Adrenal gland (tissue), 5 donors: ENCODE results near the gene SDHC.

Experiments
- POLR2A ChIP-seq, 2 donors: fragments of 450-650 bp; IDR thresholded peaks; one replicate each; pipeline ENCODE4 v1.6.1; 2017; ENCODE audit warnings: antibody characterized with exemption in 2 of 2, mild to moderate bottlenecking in 2 of 2, moderate library complexity in 1 of 2
- TF ChIP-seq, protein P1 (sequence below), 6 experiments: fragments of 450-650 bp in 4 of 6; fragments of 200-600 bp in 2 of 6; sonication (generic) in 1 of 6; IDR thresholded peaks; 1 replicate in 5 of 6; 2 replicates in 1 of 6; pipeline versions ENCODE4 v1.5.1 to v1.8.0; 2016 to 2021; ENCODE audit warnings: antibody characterized with exemption in 6 of 6, mild to moderate bottlenecking in 2 of 6, moderate library complexity in 1 of 6
- donor health status: DM: no; HTN: no; CAD: no.

DNA sequence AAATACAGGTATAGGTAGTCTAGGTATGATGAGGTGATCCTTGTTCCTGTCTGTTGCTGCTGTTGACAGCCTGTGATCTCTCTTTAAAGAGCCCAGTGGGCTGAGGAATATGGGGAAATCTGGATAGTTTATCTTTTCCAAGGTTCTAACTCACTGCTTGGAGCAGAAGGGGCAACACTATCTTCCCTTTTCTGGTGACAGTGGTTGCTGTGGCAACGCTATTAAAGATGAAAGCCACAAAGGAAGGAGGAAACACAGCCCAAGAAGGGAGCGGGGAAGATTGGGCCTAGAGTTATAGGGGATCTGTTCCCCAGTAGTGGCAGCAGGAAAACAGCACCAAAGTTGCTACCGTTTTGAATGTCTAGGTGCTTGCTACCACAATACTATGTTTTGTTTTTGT is 46.9 kb upstream of the SDHC start:
- TF ChIP-seq, protein P1, sequence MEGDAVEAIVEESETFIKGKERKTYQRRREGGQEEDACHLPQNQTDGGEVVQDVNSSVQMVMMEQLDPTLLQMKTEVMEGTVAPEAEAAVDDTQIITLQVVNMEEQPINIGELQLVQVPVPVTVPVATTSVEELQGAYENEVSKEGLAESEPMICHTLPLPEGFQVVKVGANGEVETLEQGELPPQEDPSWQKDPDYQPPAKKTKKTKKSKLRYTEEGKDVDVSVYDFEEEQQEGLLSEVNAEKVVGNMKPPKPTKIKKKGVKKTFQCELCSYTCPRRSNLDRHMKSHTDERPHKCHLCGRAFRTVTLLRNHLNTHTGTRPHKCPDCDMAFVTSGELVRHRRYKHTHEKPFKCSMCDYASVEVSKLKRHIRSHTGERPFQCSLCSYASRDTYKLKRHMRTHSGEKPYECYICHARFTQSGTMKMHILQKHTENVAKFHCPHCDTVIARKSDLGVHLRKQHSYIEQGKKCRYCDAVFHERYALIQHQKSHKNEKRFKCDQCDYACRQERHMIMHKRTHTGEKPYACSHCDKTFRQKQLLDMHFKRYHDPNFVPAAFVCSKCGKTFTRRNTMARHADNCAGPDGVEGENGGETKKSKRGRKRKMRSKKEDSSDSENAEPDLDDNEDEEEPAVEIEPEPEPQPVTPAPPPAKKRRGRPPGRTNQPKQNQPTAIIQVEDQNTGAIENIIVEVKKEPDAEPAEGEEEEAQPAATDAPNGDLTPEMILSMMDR (IDR thresholded peaks at IDR 0.05), result no peak
- TF ChIP-seq POLR2A (IDR thresholded peaks at IDR 0.05), result no peak
